Measurements from ENCODE around the gene CPD. TPM values are rescaled to one million over a fixed set of nuclear protein-coding genes. Genes with fewer than 3 reads are reported as not detected.
A peak's percentile ranks its signal among the peaks of the same experiment; 100 is the strongest.

The CPD gene
- total and polyA plus RNA-seq, 2 of the 13 experiments (the other 11 are each of a cell fraction or from before 2014, with no cell fraction given) = 46.1 to 72.3 TPM

DNA sequence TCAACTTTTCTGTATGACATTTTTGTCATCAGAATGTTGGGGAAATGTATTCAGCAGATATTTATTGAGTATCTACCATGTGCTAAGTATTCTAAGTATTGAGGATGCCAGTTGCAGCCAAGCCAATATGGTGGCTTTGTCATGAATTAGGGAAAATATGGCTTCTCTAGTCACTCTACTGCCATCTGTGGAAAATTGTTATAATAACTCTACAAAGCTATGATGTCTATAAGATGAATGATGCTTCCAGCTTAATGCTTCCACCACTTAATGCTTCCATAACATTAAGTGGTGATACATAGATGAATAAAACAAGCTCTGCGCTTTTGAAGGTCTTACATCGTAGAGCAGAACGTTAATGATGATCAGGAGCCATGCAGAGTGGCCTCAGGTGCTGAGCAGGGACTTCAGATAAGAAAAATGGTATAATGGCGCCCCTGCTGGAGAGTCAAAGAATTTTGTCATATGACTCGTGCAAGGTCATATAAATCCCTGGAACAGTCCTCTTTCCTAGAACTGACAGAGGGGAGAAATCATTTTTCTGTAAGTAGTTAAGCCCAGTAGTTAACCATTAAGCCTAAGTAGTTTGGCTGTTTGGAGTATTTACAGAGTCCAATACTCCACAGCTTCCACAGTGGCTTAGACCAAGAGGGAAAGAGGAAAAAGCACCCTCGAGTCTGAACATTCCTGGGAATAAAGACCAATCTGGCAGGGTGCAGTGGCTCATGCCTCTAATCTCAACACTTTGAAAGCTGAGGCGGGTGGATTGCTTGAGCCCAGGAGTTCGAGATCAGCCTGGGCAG, 42.2 kb upstream of the CPD start (continued):
- TF ChIP-seq, protein P1, sequence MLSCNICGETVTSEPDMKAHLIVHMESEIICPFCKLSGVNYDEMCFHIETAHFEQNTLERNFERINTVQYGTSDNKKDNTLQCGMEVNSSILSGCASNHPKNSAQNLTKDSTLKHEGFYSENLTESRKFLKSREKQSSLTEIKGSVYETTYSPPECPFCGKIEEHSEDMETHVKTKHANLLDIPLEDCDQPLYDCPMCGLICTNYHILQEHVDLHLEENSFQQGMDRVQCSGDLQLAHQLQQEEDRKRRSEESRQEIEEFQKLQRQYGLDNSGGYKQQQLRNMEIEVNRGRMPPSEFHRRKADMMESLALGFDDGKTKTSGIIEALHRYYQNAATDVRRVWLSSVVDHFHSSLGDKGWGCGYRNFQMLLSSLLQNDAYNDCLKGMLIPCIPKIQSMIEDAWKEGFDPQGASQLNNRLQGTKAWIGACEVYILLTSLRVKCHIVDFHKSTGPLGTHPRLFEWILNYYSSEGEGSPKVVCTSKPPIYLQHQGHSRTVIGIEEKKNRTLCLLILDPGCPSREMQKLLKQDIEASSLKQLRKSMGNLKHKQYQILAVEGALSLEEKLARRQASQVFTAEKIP (CRISPR knock-in tag; IDR thresholded peaks at IDR 0.05; ENCODE audit: borderline replicate concordance) = no peak
- TF ChIP-seq SP4 (CRISPR knock-in tag; IDR thresholded peaks at IDR 0.05) = no peak
- TF ChIP-seq MIER3 (CRISPR knock-in tag; IDR thresholded peaks at IDR 0.05; ENCODE audit: borderline replicate concordance) = no peak
- no peak for TF ChIP-seq ZNF274 (CRISPR knock-in tag; IDR thresholded peaks at IDR 0.05)
- no peak for TF ChIP-seq CEBPG (CRISPR knock-in tag; IDR thresholded peaks at IDR 0.05)
- TF ChIP-seq ZFP82 (CRISPR knock-in tag; IDR thresholded peaks at IDR 0.05; ENCODE audit: borderline replicate concordance) = no peak
- TF ChIP-seq, protein P2, sequence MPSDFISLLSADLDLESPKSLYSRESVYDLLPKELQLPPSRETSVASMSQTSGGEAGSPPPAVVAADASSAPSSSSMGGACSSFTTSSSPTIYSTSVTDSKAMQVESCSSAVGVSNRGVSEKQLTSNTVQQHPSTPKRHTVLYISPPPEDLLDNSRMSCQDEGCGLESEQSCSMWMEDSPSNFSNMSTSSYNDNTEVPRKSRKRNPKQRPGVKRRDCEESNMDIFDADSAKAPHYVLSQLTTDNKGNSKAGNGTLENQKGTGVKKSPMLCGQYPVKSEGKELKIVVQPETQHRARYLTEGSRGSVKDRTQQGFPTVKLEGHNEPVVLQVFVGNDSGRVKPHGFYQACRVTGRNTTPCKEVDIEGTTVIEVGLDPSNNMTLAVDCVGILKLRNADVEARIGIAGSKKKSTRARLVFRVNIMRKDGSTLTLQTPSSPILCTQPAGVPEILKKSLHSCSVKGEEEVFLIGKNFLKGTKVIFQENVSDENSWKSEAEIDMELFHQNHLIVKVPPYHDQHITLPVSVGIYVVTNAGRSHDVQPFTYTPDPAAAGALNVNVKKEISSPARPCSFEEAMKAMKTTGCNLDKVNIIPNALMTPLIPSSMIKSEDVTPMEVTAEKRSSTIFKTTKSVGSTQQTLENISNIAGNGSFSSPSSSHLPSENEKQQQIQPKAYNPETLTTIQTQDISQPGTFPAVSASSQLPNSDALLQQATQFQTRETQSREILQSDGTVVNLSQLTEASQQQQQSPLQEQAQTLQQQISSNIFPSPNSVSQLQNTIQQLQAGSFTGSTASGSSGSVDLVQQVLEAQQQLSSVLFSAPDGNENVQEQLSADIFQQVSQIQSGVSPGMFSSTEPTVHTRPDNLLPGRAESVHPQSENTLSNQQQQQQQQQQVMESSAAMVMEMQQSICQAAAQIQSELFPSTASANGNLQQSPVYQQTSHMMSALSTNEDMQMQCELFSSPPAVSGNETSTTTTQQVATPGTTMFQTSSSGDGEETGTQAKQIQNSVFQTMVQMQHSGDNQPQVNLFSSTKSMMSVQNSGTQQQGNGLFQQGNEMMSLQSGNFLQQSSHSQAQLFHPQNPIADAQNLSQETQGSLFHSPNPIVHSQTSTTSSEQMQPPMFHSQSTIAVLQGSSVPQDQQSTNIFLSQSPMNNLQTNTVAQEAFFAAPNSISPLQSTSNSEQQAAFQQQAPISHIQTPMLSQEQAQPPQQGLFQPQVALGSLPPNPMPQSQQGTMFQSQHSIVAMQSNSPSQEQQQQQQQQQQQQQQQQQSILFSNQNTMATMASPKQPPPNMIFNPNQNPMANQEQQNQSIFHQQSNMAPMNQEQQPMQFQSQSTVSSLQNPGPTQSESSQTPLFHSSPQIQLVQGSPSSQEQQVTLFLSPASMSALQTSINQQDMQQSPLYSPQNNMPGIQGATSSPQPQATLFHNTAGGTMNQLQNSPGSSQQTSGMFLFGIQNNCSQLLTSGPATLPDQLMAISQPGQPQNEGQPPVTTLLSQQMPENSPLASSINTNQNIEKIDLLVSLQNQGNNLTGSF (CRISPR knock-in tag; IDR thresholded peaks at IDR 0.05) = no peak
- TF ChIP-seq ZNF841 (CRISPR knock-in tag; IDR thresholded peaks at IDR 0.05; ENCODE audit: borderline replicate concordance) = no peak
- peak; percentile 72 for TF ChIP-seq POGZ (CRISPR knock-in tag; IDR thresholded peaks at IDR 0.05)
- TF ChIP-seq, protein P3, sequence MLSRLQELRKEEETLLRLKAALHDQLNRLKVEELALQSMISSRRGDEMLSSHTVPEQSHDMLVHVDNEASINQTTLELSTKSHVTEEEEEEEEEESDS (CRISPR knock-in tag; IDR thresholded peaks at IDR 0.05; ENCODE audit: borderline replicate concordance) = no peak
- TF ChIP-seq, protein P4, sequence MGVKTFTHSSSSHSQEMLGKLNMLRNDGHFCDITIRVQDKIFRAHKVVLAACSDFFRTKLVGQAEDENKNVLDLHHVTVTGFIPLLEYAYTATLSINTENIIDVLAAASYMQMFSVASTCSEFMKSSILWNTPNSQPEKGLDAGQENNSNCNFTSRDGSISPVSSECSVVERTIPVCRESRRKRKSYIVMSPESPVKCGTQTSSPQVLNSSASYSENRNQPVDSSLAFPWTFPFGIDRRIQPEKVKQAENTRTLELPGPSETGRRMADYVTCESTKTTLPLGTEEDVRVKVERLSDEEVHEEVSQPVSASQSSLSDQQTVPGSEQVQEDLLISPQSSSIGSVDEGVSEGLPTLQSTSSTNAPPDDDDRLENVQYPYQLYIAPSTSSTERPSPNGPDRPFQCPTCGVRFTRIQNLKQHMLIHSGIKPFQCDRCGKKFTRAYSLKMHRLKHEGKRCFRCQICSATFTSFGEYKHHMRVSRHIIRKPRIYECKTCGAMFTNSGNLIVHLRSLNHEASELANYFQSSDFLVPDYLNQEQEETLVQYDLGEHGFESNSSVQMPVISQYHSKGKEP (CRISPR knock-in tag; IDR thresholded peaks at IDR 0.05) = no peak
- peak; percentile 68 for TF ChIP-seq NCOA2 (CRISPR knock-in tag; IDR thresholded peaks at IDR 0.05)
- TF ChIP-seq ETV5 (CRISPR knock-in tag; IDR thresholded peaks at IDR 0.05; ENCODE audit: borderline replicate concordance) = peak; percentile 13; the same call in 1 of the 2 replicates
- TF ChIP-seq TGIF2 (CRISPR knock-in tag; IDR thresholded peaks at IDR 0.05) = no peak
